Measurements from ENCODE around the gene RAE1.
"Not testable (repeated sequence)": the region's sequence is repeated elsewhere in the genome, so short reads cannot be mapped to it uniquely, and the experiment has no call there.

Gene RAE1

DNA sequence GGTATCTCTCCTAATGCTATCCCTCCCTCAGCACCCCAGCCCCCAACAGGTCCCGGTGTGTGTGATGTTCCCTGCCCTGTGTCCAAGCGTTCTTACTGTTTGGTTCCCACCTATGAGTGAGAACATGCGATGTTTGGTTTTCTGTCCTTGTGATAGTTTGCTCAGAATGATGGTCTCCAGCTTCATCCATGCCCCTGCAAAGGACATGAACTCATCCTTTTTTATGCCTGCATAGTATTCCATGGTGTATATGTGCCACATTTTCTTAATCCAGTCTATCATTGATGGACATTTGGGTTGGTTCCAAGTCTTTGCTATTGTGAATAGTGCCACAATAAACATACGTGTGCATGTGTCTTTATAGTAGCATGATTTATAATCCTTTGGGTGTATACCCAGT, 68.4 kb downstream of the RAE1 start:
- not testable (repeated sequence) for H3K27me3 ChIP-seq (ENCODE audit: insufficient read depth, low read length, poor library complexity); H3K4me1 ChIP-seq (ENCODE audit: control insufficient read depth, low read depth, low read length); H3K56ac ChIP-seq (ENCODE audit: low read length); H3K79me1 ChIP-seq (ENCODE audit: low read length); H2AK5ac ChIP-seq (ENCODE audit: low read length); H3K23ac ChIP-seq (ENCODE audit: low read length); H3K36me3 ChIP-seq (ENCODE audit: control insufficient read depth, insufficient read depth, low read length); H3K9ac ChIP-seq (ENCODE audit: low read length); H3K4ac ChIP-seq (ENCODE audit: low read depth, low read length); DNase-seq; H4K8ac ChIP-seq (ENCODE audit: low read depth, low read length); H2BK5ac ChIP-seq (ENCODE audit: low read length); H3K18ac ChIP-seq (ENCODE audit: low read length); H3K79me2 ChIP-seq (ENCODE audit: control insufficient read depth, insufficient read depth, low read length); H3K4me3 ChIP-seq (ENCODE audit: low read length); H3K27ac ChIP-seq (ENCODE audit: low read depth, low read length); H3K4me2 ChIP-seq (ENCODE audit: low read length); H2BK15ac ChIP-seq (replicated peaks; ENCODE audit: low read depth); H2BK120ac ChIP-seq (ENCODE audit: low read depth, low read length); H4K5ac ChIP-seq (ENCODE audit: low read length)
- no CpG with 5 or more reads among the region's 4 CpGs for WGBS (ENCODE audit: extremely low coverage, insufficient coverage, low lambda C conversion rate)

DNA sequence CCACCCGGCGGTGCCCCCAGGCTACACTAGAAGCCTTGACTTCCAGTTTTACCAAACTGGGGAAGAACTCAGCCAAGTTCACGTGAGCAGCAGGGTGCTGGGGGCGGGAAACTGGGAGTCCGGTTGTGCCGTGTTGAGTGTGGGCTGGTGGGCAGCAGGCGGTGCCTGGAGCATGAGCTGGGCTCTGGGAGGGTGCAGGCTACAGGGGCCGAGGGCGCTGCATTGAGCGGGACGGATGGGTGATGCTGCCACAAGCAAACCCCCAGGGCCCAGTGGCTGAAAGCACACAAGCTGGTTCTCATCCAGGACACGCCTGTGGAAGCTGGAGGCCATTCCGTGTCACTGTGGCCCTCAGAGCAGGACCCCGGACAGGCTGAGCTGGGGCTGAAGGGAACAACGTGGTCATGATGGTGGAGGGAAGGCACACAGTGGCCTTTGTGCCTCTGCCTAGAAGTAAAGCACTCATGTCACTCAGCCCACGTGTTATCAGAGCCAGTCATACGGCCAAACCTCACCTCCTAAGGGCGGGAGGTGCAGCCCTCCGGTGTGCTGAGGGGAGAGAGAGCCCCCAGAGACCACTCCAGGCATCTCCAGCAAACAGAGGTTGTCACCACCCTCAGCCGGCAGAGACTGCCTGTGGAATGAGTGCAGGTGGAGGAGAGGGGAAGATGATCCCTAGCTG, 69.7 kb downstream of the RAE1 start:
- no peak overlapping the region for H2BK5ac ChIP-seq (ENCODE audit: low read length)
- H3K18ac ChIP-seq (ENCODE audit: low read length) = no peak overlapping the region
- H3K36me3 ChIP-seq (ENCODE audit: control insufficient read depth, insufficient read depth, low read length) = no peaks in the 10 kb centered on the region
- H3K23ac ChIP-seq (ENCODE audit: low read length) = no peak overlapping the region
- no peak overlapping the region for H2BK120ac ChIP-seq (ENCODE audit: low read depth, low read length)
- WGBS (ENCODE audit: extremely low coverage, insufficient coverage, low lambda C conversion rate) = no CpG with 5 or more reads among the region's 20 CpGs
- H3K79me2 ChIP-seq (ENCODE audit: control insufficient read depth, insufficient read depth, low read length) = no peaks in the 10 kb centered on the region
- H3K4me2 ChIP-seq (ENCODE audit: low read length) = no peak overlapping the region
- no peak overlapping the region for H2BK15ac ChIP-seq (replicated peaks; ENCODE audit: low read depth)
- no peak overlapping the region for H3K56ac ChIP-seq (ENCODE audit: low read length)
- no peaks in the 10 kb centered on the region for H3K4me1 ChIP-seq (ENCODE audit: control insufficient read depth, low read depth, low read length)
- no peak overlapping the region for H4K5ac ChIP-seq (ENCODE audit: low read length)
- no peaks in the 10 kb centered on the region for H3K27me3 ChIP-seq (ENCODE audit: insufficient read depth, low read length, poor library complexity)
- H3K27ac ChIP-seq (ENCODE audit: low read depth, low read length) = no peak overlapping the region
- H3K9ac ChIP-seq (ENCODE audit: low read length) = no peak overlapping the region
- H4K8ac ChIP-seq (ENCODE audit: low read depth, low read length) = no peak overlapping the region
- H3K4ac ChIP-seq (ENCODE audit: low read depth, low read length) = no peak overlapping the region
- no peak for DNase-seq
- no peaks in the 10 kb centered on the region for H3K79me1 ChIP-seq (ENCODE audit: low read length)
- no peak overlapping the region for H2AK5ac ChIP-seq (ENCODE audit: low read length)
- H3K4me3 ChIP-seq (ENCODE audit: low read length) = no peak overlapping the region

DNA sequence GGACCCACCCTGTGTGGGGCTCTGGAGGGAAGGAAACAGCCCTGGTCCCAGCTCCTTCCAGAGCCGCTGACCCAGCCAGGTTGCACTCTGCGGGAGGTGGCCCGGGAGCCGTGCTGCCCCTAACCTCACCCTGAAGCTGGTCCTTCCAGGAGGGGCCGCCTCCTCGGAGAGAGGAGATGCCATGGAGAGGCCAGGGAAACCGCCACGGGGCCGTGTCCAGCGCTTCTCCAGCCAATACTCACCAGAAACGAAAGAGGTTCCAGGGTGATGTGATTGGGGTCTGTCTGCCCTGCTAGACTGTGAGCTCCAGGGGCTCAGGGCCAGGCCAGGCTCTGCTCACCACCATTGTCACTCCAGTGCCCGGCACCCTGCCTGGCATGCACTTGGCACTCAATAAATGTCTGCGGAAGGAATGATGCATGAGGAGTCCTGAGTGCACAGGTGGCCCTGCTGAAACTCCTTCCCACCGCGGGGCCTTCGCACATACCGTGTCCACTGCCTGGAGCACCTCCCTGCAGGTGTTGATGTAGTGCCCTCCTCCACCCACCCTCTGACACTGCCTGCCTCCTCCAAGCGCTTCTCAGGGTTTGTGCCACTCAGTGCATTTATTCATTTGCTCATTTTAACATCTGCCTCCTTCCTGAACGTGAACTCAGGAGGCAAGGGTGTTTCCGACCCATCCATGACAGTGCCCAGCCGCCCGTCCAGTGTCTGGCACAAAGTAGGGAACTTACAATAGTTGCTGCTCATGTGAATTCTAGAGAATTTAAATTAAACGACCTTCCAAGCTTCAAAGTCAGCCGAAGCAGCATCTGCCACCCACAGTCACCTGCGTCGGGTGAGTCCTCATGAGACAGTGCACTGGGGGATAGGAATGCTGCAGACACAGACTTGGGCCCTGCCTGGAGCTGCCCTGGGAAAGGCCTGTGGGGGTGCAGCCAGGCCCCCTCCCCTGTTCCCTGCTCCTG, 70.5 kb downstream of the RAE1 start:
- Histone ChIP-seq H3K18ac (ENCODE audit: low read length) (no peak overlapping the region), H2BK120ac (ENCODE audit: low read depth, low read length) (no peak overlapping the region), H3K4me2 (ENCODE audit: low read length) (no peak overlapping the region), H3K23ac (ENCODE audit: low read length) (no peak overlapping the region), H2BK5ac (ENCODE audit: low read length) (no peak overlapping the region), H3K4me3 (ENCODE audit: low read length) (no peak overlapping the region), H3K79me2 (ENCODE audit: control insufficient read depth, insufficient read depth, low read length) (no peaks in the 10 kb centered on the region), H3K9ac (ENCODE audit: low read length) (no peak overlapping the region), H3K27me3 (ENCODE audit: insufficient read depth, low read length, poor library complexity) (no peaks in the 10 kb centered on the region), H4K8ac (ENCODE audit: low read depth, low read length) (no peak overlapping the region), H3K4ac (ENCODE audit: low read depth, low read length) (no peak overlapping the region), H2BK15ac (replicated peaks; ENCODE audit: low read depth) (no peak overlapping the region), H4K5ac (ENCODE audit: low read length) (no peak overlapping the region), H3K56ac (ENCODE audit: low read length) (no peak overlapping the region), H3K4me1 (ENCODE audit: control insufficient read depth, low read depth, low read length) (no peaks in the 10 kb centered on the region), H3K79me1 (ENCODE audit: low read length) (no peaks in the 10 kb centered on the region), H3K36me3 (ENCODE audit: control insufficient read depth, insufficient read depth, low read length) (no peaks in the 10 kb centered on the region), H3K27ac (ENCODE audit: low read depth, low read length) (no peak overlapping the region), H2AK5ac (ENCODE audit: low read length) (no peak overlapping the region)
- DNase-seq = no peak
- WGBS (ENCODE audit: extremely low coverage, insufficient coverage, low lambda C conversion rate) = no CpG with 5 or more reads among the region's 26 CpGs

DNA sequence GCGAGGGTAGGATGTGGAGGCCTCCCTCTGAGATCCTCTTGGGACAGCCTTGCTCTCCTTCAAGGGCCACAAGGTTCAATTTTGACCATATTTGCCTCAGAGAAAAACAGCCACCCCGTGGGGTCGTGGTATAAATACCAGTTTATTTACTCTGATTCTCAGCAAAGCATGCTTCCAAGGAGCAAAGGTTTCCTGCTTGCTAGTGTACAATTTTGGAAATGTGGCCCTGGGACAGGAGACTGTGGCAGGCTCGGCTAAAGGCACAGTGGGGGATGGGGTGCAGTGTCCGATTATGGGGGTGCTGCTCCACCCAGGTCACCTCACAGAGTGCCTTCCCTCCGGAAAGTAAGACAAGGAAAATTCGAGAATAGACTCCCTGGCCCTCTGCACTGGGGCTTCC, 71.2 kb downstream of the RAE1 start:
- Histone ChIP-seq H3K4ac (ENCODE audit: low read depth, low read length) (no peak overlapping the region), H3K4me2 (ENCODE audit: low read length) (no peak overlapping the region), H3K4me3 (ENCODE audit: low read length) (no peak overlapping the region), H4K5ac (ENCODE audit: low read length) (no peak overlapping the region), H3K79me2 (ENCODE audit: control insufficient read depth, insufficient read depth, low read length) (no peaks in the 10 kb centered on the region), H3K27ac (ENCODE audit: low read depth, low read length) (no peak overlapping the region), H3K9ac (ENCODE audit: low read length) (no peak overlapping the region), H2BK15ac (replicated peaks; ENCODE audit: low read depth) (no peak overlapping the region), H4K8ac (ENCODE audit: low read depth, low read length) (no peak overlapping the region), H3K4me1 (ENCODE audit: control insufficient read depth, low read depth, low read length) (no peaks in the 10 kb centered on the region), H3K79me1 (ENCODE audit: low read length) (no peaks in the 10 kb centered on the region), H3K36me3 (ENCODE audit: control insufficient read depth, insufficient read depth, low read length) (no peaks in the 10 kb centered on the region), H3K27me3 (ENCODE audit: insufficient read depth, low read length, poor library complexity) (no peaks in the 10 kb centered on the region), H2BK5ac (ENCODE audit: low read length) (no peak overlapping the region), H2AK5ac (ENCODE audit: low read length) (no peak overlapping the region), H2BK120ac (ENCODE audit: low read depth, low read length) (no peak overlapping the region), H3K23ac (ENCODE audit: low read length) (no peak overlapping the region), H3K18ac (ENCODE audit: low read length) (no peak overlapping the region), H3K56ac (ENCODE audit: low read length) (no peak overlapping the region)
- no CpG with 5 or more reads among the region's 7 CpGs for WGBS (ENCODE audit: extremely low coverage, insufficient coverage, low lambda C conversion rate)
- no peak for DNase-seq

DNA sequence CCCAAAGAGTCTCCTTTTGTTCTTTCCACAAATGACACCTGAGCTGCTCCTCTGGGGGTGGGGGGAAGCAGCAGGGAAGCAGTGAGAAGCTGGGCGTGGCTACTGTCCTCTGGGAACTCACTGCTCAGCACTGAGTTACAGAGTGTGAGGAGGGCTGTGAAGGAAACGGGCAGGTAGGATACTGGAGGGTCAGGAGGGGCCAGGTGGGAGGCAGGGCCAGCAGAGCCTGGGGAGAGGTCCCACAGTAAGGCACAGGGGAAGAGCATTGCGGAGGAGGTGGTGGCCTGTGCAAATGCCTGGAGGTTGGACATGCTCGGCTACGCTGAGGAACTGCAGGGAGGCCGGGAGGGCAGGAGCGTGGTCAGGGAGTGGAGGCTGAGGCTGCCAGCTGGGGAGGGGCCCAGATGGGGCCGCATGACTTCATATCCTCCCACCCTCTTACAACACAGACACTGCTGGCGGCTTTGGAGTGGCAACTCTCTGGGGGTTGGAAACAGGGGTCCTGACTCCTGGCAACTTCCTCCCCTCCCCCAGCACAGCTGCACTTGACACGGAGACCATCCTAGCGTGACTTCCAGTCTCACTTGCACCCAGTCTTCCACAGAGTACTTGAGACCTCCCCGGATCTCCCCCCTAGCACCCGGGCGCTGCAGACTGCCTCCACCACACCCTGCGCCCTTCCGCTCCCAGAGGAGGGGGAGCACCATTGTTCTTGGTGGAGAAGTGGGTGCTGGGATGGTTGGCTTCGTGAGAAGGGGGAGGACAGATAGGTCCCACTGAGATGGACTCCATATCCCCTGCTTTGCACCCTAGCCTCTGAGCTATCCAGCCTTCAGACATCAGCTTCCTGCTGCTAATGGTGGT, 74.3 kb downstream of the RAE1 start:
- Histone ChIP-seq H3K56ac (ENCODE audit: low read length) (peak overlapping the region; percentile 45), H4K5ac (ENCODE audit: low read length) (no peak overlapping the region), H3K23ac (ENCODE audit: low read length) (no peak overlapping the region), H4K8ac (ENCODE audit: low read depth, low read length) (no peak overlapping the region), H3K36me3 (ENCODE audit: control insufficient read depth, insufficient read depth, low read length) (no peaks in the 10 kb centered on the region), H2BK15ac (replicated peaks; ENCODE audit: low read depth) (no peak overlapping the region), H3K4me2 (ENCODE audit: low read length) (no peak overlapping the region), H2AK5ac (ENCODE audit: low read length) (no peak overlapping the region), H2BK5ac (ENCODE audit: low read length) (no peak overlapping the region), H3K27ac (ENCODE audit: low read depth, low read length) (no peak overlapping the region), H3K4ac (ENCODE audit: low read depth, low read length) (no peak overlapping the region), H3K79me1 (ENCODE audit: low read length) (no peaks in the 10 kb centered on the region), H3K18ac (ENCODE audit: low read length) (no peak overlapping the region), H3K27me3 (ENCODE audit: insufficient read depth, low read length, poor library complexity) (no peaks in the 10 kb centered on the region), H3K79me2 (ENCODE audit: control insufficient read depth, insufficient read depth, low read length) (no peaks in the 10 kb centered on the region), H3K9ac (ENCODE audit: low read length) (no peak overlapping the region), H3K4me3 (ENCODE audit: low read length) (no peak overlapping the region), H2BK120ac (ENCODE audit: low read depth, low read length) (no peak overlapping the region), H3K4me1 (ENCODE audit: control insufficient read depth, low read depth, low read length) (no peaks in the 10 kb centered on the region)
- peak; percentile 29 for DNase-seq
- no CpG with 5 or more reads among the region's 17 CpGs for WGBS (ENCODE audit: extremely low coverage, insufficient coverage, low lambda C conversion rate)
